Thoracic aorta (tissue), 2 donors: ENCODE data around the gene RNF152. TPM values are rescaled to one million over a fixed set of nuclear protein-coding genes. Genes with fewer than 3 reads are reported as not detected.

Experiments
- ATAC-seq: fragments of 150-250 bp; one replicate; pipeline ENCODE4 v1.8.0; 2017; ENCODE audit warnings: low read depth; ENCODE audit not compliant: insufficient number of reproducible peaks, low FRiP score
- DNase-seq: peaks from one replicate; pipeline ENCODE4 v3.0.0-alpha.2; 2020; ENCODE audit warnings: low spot score
- H3K27ac ChIP-seq, 2 donors: fragments of 200-600 bp; sonication (generic); 1 replicate in 1 of 2; 2 replicates in 1 of 2; pipeline ENCODE4 v1.5.1; 2016; ENCODE audit warnings: mild to moderate bottlenecking in 2 of 2, moderate library complexity in 2 of 2
- H3K27me3 ChIP-seq: fragments of 200-600 bp; sonication (generic); replicated peaks from 2 replicates; pipeline ENCODE4 v1.6.0; 2016; ENCODE audit warnings: mild to moderate bottlenecking; ENCODE audit not compliant: insufficient read depth
- H3K36me3 ChIP-seq: fragments of 200-600 bp; sonication (generic); one replicate; pipeline ENCODE4 v1.5.1; 2016
- H3K4me1 ChIP-seq, 2 donors: fragments of 200-600 bp; sonication (generic); 1 replicate in 1 of 2; 2 replicates in 1 of 2; pipeline versions ENCODE4 v1.5.1 to v1.6.0; 2016; ENCODE audit warnings: low read depth in 2 of 2, mild to moderate bottlenecking in 1 of 2; ENCODE audit not compliant: control insufficient read depth in 1 of 2
- H3K4me3 ChIP-seq: fragments of 200-600 bp; sonication (generic); 2 replicates; pipeline ENCODE4 v1.5.1; 2016; ENCODE audit warnings: mild to moderate bottlenecking
- H3K9me3 ChIP-seq: fragments of 200-600 bp; sonication (generic); 2 replicates; pipeline ENCODE4 v1.5.1; 2016
- total RNA-seq, 2 donors: library from RNA; depleted of rRNA; stranded (reverse); fragments of >200 nt; gene quantifications; one replicate each; pipeline versions ENCODE4 v1.1.0 to v1.2.3, GENCODE V29; 2016
- TF ChIP-seq, protein P1 (sequence below): fragments of 200-600 bp; sonication (generic); IDR thresholded peaks from one replicate; pipeline ENCODE4 v1.5.1; 2019; ENCODE audit warnings: antibody characterized with exemption

The RNF152 gene
- total RNA-seq, 2 donors from 2014 or later, result 30.5 to 57.7 TPM

DNA sequence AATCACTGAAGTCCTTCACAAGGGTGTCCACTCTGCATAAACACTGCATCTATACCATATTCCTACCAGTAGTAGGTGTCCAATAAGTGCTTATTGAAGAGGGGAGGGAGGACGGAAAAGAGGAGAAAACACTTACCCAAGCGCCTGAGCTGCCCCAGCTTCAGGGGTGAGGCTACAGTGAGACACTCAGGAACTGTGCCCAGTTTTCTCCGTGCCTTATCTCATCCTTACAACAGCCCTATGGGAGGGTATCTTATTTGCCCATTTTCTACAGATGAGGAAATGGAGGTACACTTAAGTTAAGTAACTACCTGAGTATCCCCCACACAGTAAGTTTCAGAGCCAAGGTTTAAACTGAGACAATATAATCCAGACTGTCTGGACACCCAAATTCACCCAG is 41.5 kb downstream of the RNF152 start:
- no peak overlapping the region for H3K4me3 ChIP-seq
- no peaks in the 10 kb centered on the region for H3K9me3 ChIP-seq
- peaks cover 4 to 65% of the 10 kb centered on the region in 2 donors for H3K4me1 ChIP-seq
- peak overlapping the region in 1 of 2 donors; percentile 39 for H3K27ac ChIP-seq
- H3K36me3 ChIP-seq, result no peaks in the 10 kb centered on the region
- TF ChIP-seq, protein P1, sequence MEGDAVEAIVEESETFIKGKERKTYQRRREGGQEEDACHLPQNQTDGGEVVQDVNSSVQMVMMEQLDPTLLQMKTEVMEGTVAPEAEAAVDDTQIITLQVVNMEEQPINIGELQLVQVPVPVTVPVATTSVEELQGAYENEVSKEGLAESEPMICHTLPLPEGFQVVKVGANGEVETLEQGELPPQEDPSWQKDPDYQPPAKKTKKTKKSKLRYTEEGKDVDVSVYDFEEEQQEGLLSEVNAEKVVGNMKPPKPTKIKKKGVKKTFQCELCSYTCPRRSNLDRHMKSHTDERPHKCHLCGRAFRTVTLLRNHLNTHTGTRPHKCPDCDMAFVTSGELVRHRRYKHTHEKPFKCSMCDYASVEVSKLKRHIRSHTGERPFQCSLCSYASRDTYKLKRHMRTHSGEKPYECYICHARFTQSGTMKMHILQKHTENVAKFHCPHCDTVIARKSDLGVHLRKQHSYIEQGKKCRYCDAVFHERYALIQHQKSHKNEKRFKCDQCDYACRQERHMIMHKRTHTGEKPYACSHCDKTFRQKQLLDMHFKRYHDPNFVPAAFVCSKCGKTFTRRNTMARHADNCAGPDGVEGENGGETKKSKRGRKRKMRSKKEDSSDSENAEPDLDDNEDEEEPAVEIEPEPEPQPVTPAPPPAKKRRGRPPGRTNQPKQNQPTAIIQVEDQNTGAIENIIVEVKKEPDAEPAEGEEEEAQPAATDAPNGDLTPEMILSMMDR, result no peak
- DNase-seq (no peak), ATAC-seq (no peak)
- no peaks in the 10 kb centered on the region for H3K27me3 ChIP-seq

DNA sequence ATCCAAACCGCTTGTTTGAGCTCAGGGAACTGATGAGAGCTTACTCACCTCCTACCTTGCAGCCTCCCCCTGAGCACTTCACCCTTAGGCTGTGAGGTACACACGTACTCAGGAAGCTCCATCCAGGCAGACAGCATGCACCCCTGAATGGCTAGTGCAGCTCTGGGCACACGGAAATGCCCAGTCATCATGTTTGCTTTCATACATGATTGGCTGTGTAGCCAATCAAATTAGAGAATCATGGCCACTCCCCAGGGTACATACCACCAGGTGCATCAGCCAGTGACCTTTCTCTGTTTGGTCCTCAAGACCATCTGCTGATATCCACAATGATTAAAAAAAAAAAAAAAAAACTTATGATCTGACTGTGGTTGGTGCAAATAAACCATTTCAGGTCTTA is 42.1 kb downstream of the RNF152 start:
- Histone ChIP-seq H3K4me3 (no peak overlapping the region), H3K9me3 (no peaks in the 10 kb centered on the region), H3K27ac (no peak overlapping the region), H3K27me3 (no peaks in the 10 kb centered on the region), H3K4me1 (peaks cover 4 to 65% of the 10 kb centered on the region in 2 donors), H3K36me3 (no peaks in the 10 kb centered on the region)
- no peak for ATAC-seq
- TF ChIP-seq, protein P1, result no peak
- no peak for DNase-seq

DNA sequence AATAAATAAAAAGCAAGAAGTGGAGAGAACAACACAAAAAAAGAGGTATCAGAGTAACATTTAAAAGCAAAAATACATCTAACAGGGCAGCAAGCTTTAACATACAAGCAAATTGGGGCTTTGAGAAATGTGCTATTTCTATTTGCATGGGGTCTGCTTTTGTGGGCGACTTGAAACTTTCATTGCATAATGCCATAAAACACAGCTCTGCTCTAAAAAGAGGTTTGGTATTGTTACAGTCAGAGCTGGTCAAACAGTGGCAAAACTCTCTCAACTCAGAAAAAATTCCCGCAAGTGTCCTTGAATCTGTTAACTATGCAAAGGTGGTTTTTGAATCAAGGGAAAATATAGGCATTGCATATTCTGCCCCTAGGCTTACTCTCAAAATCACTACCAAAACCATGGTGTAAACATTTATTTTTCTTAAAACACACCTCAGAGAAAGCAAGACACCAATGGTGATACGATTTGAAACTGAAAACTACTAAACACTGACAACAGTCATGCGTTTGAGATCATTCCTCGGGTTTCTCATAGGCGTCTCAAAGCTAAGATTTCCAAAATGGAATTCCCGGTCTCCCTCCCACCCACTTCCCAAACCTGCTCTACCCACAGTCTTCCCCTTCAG is 45.5 kb downstream of the RNF152 start:
- Histone ChIP-seq H3K9me3 (no peaks in the 10 kb centered on the region), H3K27ac (no peak overlapping the region)
- DNase-seq, result no peak

DNA sequence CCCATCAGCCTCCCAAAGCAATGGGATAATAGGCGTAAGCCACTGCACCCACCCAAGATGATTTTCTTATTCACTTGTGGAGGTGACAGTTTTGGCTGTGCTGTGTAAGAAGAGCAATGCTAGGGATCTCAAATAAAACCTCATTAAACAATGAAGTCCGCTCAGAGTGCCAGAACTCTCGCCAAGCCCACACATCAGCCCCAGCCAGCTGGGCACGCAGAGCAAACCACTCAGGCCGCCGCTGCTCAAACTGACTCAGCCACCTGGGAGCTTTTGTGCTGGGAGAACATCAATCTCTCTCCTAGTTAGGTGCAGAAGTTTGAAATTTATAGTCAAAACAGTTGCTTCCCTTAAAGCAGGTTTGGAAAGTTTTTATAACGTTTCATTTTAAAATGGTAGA is 47.6 kb downstream of the RNF152 start:
- H3K27ac ChIP-seq, result no peak overlapping the region
- no peak for DNase-seq
- TF ChIP-seq, protein P1, result no peak
- H3K4me3 ChIP-seq, result no peak overlapping the region
- H3K36me3 ChIP-seq, result no peaks in the 10 kb centered on the region
- H3K27me3 ChIP-seq, result no peaks in the 10 kb centered on the region
- no peak for ATAC-seq
- peaks cover 5 to 21% of the 10 kb centered on the region in 2 donors for H3K4me1 ChIP-seq
- no peaks in the 10 kb centered on the region for H3K9me3 ChIP-seq

More for the DNA sequence above, 45.5 kb downstream of the RNF152 start:
- Histone ChIP-seq H3K4me1 (peaks cover 5 to 38% of the 10 kb centered on the region in 2 donors), H3K36me3 (no peaks in the 10 kb centered on the region), H3K27me3 (no peaks in the 10 kb centered on the region), H3K4me3 (no peak overlapping the region)
- ATAC-seq, result no peak
- TF ChIP-seq, protein P1, result no peak

DNA sequence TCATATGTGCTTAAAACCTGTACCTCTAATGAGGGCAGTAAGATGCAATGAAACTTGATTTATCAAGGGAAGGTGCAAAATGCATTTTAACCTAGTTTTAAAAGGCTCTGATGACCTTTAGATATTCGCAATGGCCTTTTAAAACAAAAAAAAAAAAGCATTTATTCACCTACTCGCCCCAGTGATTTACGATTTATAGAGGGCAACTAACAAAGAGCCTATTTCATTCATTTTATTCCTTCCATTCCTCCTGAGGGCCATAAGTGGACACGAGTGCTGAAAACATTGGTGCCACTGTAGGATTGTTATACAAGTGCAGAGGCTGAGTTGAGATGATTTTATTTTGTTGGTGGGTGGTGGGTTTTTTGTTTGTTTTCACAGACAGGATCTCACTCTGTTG is 48.1 kb downstream of the RNF152 start:
- H3K27ac ChIP-seq, result no peak overlapping the region
- H3K36me3 ChIP-seq, result no peaks in the 10 kb centered on the region
- TF ChIP-seq, protein P1, result no peak
- ATAC-seq (no peak), DNase-seq (no peak)
- no peaks in the 10 kb centered on the region for H3K9me3 ChIP-seq
- no peaks in the 10 kb centered on the region for H3K27me3 ChIP-seq
- no peak overlapping the region for H3K4me3 ChIP-seq
- H3K4me1 ChIP-seq, result peaks cover 5 to 16% of the 10 kb centered on the region in 2 donors
